Fibroblast of skin of abdomen (primary cell): ENCODE data around the gene CFAP410.
"Not testable (repeated sequence)": the region's sequence is repeated elsewhere in the genome, so short reads cannot be mapped to it uniquely, and the experiment has no call there.

Experiments
- DNase-seq: peaks from one replicate; pipeline ENCODE4 v3.0.0-alpha.2; 2013

The CFAP410 gene

GRCh38 chr21:44368711-44369446 lies 29.7 kb upstream of the CFAP410 start:
- no peak for DNase-seq

- no peak for DNase-seq
These were observed 27.5 kb upstream of the CFAP410 start for GRCh38 chr21:44366586-44367211.

- DNase-seq: no peak
These were observed 26.9 kb upstream of the CFAP410 start for GRCh38 chr21:44365967-44366585.

- no peak for DNase-seq
These were observed 26.2 kb upstream of the CFAP410 start for GRCh38 chr21:44365251-44365966.

GRCh38 chr21:44364151-44365053 lies 25.2 kb upstream of the CFAP410 start:
- DNase-seq: no peak

- no peak for DNase-seq
These were observed 24.1 kb upstream of the CFAP410 start for GRCh38 chr21:44363278-44363677.

GRCh38 chr21:44361903-44362302 lies 22.7 kb upstream of the CFAP410 start:
- not testable (repeated sequence) for DNase-seq

GRCh38 chr21:44360159-44360558 lies 21.0 kb upstream of the CFAP410 start:
- no peak for DNase-seq

- no peak for DNase-seq
These were observed 20.2 kb upstream of the CFAP410 start for GRCh38 chr21:44359396-44359795.

- DNase-seq: no peak
These were observed 18.1 kb upstream of the CFAP410 start for GRCh38 chr21:44357064-44357837.

- no peak for DNase-seq
These were observed 17.4 kb upstream of the CFAP410 start for GRCh38 chr21:44356636-44357035.

GRCh38 chr21:44356160-44356559 lies 17.0 kb upstream of the CFAP410 start:
- DNase-seq: no peak

- no peak for DNase-seq
These were observed 15.9 kb upstream of the CFAP410 start for GRCh38 chr21:44354775-44355771.

- no peak for DNase-seq
These were observed 14.8 kb upstream of the CFAP410 start for GRCh38 chr21:44354001-44354405.

GRCh38 chr21:44353191-44353970 lies 14.2 kb upstream of the CFAP410 start, which contains the start of gene TRPM2:
TSS of gene TRPM2 (plus strand) at chr21:44353621. CDS start at chr21:44353701, 80 bp downstream.
- no peak for DNase-seq

GRCh38 chr21:44352253-44352860 lies 13.2 kb upstream of the CFAP410 start:
- DNase-seq: no peak

GRCh38 chr21:44351535-44352252 lies 12.5 kb upstream of the CFAP410 start:
- no peak for DNase-seq
